Measurements from ENCODE around the gene BHLHE23. TPM values are rescaled to one million over a fixed set of nuclear protein-coding genes. Genes with fewer than 3 reads are reported as not detected.

The BHLHE23 gene
- total RNA-seq, 6 donors from 2014 or later = not detected

- Histone ChIP-seq H3K4me1 (peaks cover 0 to 8% (median 3%) of the 10 kb centered on the region in 4 donors), H3K36me3 (no peaks in the 10 kb centered on the region), H3K9me3 (no peaks in the 10 kb centered on the region), H3K27ac (no peak overlapping the region), H3K4me3 (no peak overlapping the region), H3K27me3 (peaks cover 0 to 13% (median 8%) of the 10 kb centered on the region in 4 donors)
- DNase-seq = peak in 1 of 2 donors; percentile 61
- TF ChIP-seq POLR2AphosphoS5 (IDR thresholded peaks at IDR 0.05) (no peak), EP300 (IDR thresholded peaks at IDR 0.05) (no peak), POLR2A (IDR thresholded peaks at IDR 0.05) (no peak), CTCF (IDR thresholded peaks at IDR 0.05) (no peak)
- WGBS, 2 donors = 43 to 54% methylated on average over 10 to 11 of the region's 12 CpGs
- ATAC-seq (ENCODE audit: low FRiP score in 2 of 2) = no peak
Observed at GRCh38 chr20:63022501-63022900, 15.7 kb upstream of the BHLHE23 start.

DNA sequence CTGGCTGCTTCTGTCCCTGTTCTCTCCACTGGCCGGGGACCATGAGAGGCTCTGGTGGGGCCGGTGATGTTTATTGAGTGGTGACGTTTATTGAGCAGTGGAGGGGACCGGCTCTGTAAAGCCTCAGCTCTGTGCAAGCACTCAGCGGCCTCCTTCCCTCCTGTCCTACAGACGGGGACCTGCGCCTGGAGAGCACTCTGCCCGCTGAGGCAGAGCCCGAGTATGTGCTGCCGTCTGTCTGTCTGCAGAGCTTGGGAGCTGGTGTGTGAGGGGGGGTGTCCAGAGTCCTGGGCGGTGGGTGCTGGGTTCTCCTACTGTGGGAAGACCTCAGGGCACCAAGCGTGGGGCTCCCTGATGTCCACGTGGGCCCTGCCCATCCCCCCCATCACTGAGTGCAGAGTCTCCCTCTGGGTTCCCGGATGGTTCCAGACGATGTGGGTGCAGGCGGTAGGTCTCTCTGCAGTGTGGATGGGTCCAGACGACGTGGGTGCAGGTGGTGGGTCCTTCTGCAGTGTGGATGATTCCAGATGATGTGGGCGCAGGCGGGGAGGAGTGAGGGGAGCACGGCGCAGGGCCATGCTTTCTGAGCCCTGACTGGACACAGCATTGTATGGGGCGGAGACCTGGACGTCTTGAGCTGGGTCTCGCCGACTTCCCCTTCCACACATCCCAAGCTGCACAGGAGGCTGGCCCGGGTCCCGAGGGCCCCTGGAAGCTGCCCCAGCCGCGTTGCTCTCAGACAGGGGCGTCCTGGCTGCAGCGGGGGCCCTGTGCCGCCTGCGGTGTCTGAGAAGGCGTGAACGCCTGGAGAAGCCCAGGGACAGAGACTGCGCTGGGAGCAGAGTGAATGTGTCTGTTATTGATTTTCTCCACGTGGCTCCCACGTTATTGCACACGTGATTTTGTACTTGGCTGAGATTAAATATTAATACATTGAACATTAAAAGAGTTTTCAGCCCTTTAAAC lies 14.9 kb upstream of the BHLHE23 start:
- Histone ChIP-seq H3K9me3 (no peaks in the 10 kb centered on the region), H3K4me3 (no peak overlapping the region), H3K27ac (no peak overlapping the region), H3K36me3 (no peaks in the 10 kb centered on the region), H3K27me3 (peaks cover 0 to 14% (median 3%) of the 10 kb centered on the region in 4 donors), H3K4me1 (peaks cover 0 to 8% (median 3%) of the 10 kb centered on the region in 4 donors)
- TF ChIP-seq EP300 (IDR thresholded peaks at IDR 0.05) (no peak), POLR2A (IDR thresholded peaks at IDR 0.05) (no peak)
- 70 to 75% methylated on average over 31 to 33 of the region's 40 CpGs for WGBS, 2 donors
- ATAC-seq (ENCODE audit: low FRiP score in 2 of 2) = no peak
- peak in 1 of 2 donors; percentile 72 for DNase-seq

- ATAC-seq (ENCODE audit: low FRiP score in 2 of 2) (no peak), DNase-seq (no peak)
- H3K27ac ChIP-seq = no peak overlapping the region
- no peaks in the 10 kb centered on the region for H3K36me3 ChIP-seq
- H3K4me3 ChIP-seq = no peak overlapping the region
- H3K27me3 ChIP-seq = peaks cover 0 to 19% (median 6%) of the 10 kb centered on the region in 4 donors
- H3K4me1 ChIP-seq = peaks cover 0 to 4% (median 2%) of the 10 kb centered on the region in 4 donors
- TF ChIP-seq POLR2A (IDR thresholded peaks at IDR 0.05) = no peak
- no peak for TF ChIP-seq POLR2AphosphoS5 (IDR thresholded peaks at IDR 0.05)
- TF ChIP-seq EP300 (IDR thresholded peaks at IDR 0.05) = no peak
- no peak for TF ChIP-seq CTCF (IDR thresholded peaks at IDR 0.05)
- H3K9me3 ChIP-seq = no peaks in the 10 kb centered on the region
- 88 to 92% methylated on average over 10 of the region's 10 CpGs for WGBS, 2 donors
Observed at GRCh38 chr20:63020681-63021080, 13.9 kb upstream of the BHLHE23 start.

DNA sequence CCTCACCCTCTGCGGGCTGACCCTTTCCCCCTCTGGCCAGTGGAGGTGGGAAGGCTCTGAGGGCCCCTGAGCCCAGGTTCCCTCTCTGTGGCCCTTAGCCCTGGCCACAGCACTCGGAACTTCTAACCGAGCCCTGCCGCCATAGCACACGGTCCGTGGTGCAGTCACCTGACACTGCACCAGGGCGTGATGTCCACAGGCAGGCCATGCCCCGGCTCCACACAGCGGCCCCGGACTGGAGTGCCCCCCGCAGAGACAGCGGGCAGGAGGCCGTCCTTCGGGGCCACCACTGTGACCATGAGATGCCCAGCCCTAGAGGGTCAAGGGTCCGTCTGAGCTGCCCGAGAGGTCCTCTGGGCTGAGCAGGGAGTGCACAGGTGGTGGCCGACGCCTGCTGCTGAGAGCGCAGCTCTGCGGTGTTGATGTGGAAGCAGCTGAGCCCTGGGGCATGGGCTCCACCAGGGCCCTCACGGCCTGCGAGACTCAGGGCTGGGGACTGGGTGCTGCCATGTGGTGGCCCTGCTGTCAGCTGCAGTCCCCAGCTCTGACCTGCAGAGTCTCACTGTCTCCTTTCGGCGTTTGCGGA lies 11.2 kb upstream of the BHLHE23 start:
- Histone ChIP-seq H3K27me3 (peaks cover 0 to 32% (median 8%) of the 10 kb centered on the region in 4 donors), H3K9me3 (peaks cover 0 to 4% (median 2%) of the 10 kb centered on the region in 4 donors), H3K36me3 (no peaks in the 10 kb centered on the region), H3K27ac (no peak overlapping the region), H3K4me1 (no peaks in the 10 kb centered on the region), H3K4me3 (no peak overlapping the region)
- ATAC-seq (ENCODE audit: low FRiP score in 2 of 2) (peak in 1 of 2 donors; percentile 6), DNase-seq (peak in 1 of 2 donors; percentile 73)
- TF ChIP-seq POLR2AphosphoS5 (IDR thresholded peaks at IDR 0.05) (no peak), EP300 (IDR thresholded peaks at IDR 0.05) (no peak), POLR2A (IDR thresholded peaks at IDR 0.05) (no peak), CTCF (IDR thresholded peaks at IDR 0.05) (no peak)
- 85 to 89% methylated on average over 15 to 19 of the region's 25 CpGs for WGBS, 2 donors
